Keratinocyte (primary cell): ENCODE results near the gene OTUD5. TPM values are rescaled to one million over a fixed set of nuclear protein-coding genes. Genes with fewer than 3 reads are reported as not detected.
"Not testable (repeated sequence)": the region's sequence is repeated elsewhere in the genome, so short reads cannot be mapped to it uniquely, and the experiment has no call there.

Experiments
- DNase-seq: peaks from one replicate; pipeline ENCODE4 v3.0.0-alpha.2; 2011; ENCODE audit warnings: low read depth, missing footprints, low spot score
- FAIRE-seq: peaks from 2 replicates; lab custom pipeline; 2011; peaks lifted over from hg19 to GRCh38; lab: Jason Lieb, UNC
- H2AFZ ChIP-seq: 2 replicates; pipeline ENCODE4 v1.6.0; 2012; ENCODE audit warnings: low read length, control low read depth, inconsistent platforms; ENCODE audit not compliant: control insufficient read depth
- H3K27ac ChIP-seq: 2 replicates; pipeline ENCODE4 v1.5.1; 2011; ENCODE audit warnings: low read length; ENCODE audit not compliant: control insufficient read depth, insufficient read depth
- H3K27me3 ChIP-seq: 3 replicates; pipeline ENCODE4 v1.6.0; 2011; ENCODE audit warnings: low read length; ENCODE audit not compliant: control insufficient read depth, insufficient read depth; ENCODE audit errors: extremely low read depth
- H3K36me3 ChIP-seq, 2 experiments: 2 replicates in 1 of 2; 3 replicates in 1 of 2; pipeline ENCODE4 v1.5.1; 2011; ENCODE audit warnings: low read length in 2 of 2, mild to moderate bottlenecking in 1 of 2; ENCODE audit not compliant: control insufficient read depth in 2 of 2, insufficient read depth in 2 of 2; ENCODE audit errors: extremely low read depth in 1 of 2
- H3K4me1 ChIP-seq: 3 replicates; pipeline ENCODE4 v1.5.1; 2011; ENCODE audit warnings: low read length; ENCODE audit not compliant: control insufficient read depth, insufficient read depth; ENCODE audit errors: extremely low read depth
- H3K4me2 ChIP-seq: 3 replicates; pipeline ENCODE4 v1.6.0; 2011; ENCODE audit warnings: low read depth, low read length; ENCODE audit not compliant: control insufficient read depth, insufficient read depth; ENCODE audit errors: extremely low read depth
- H3K4me3 ChIP-seq, 3 experiments: fragments of 200-600 bp in 1 of 3; sonication (generic) in 1 of 3; 2 replicates in 2 of 3; 3 replicates in 1 of 3; pipeline ENCODE4 v1.5.1; 2011 to 2016; ENCODE audit warnings: low read length in 3 of 3, mild to moderate bottlenecking in 3 of 3, control low read depth in 2 of 3, inconsistent platforms in 1 of 3, low read depth in 1 of 3, mixed read lengths in 1 of 3, mixed run types in 1 of 3, moderate library complexity in 1 of 3; ENCODE audit not compliant: control insufficient read depth in 2 of 3, insufficient read depth in 2 of 3; ENCODE audit errors: extremely low read depth in 1 of 3
- H3K79me2 ChIP-seq: 2 replicates; pipeline ENCODE4 v1.6.0; 2012; ENCODE audit warnings: low read length; ENCODE audit not compliant: control insufficient read depth, insufficient read depth
- H3K9ac ChIP-seq: 3 replicates; pipeline ENCODE4 v1.6.0; 2011; ENCODE audit warnings: low read length; ENCODE audit not compliant: control insufficient read depth, insufficient read depth; ENCODE audit errors: extremely low read depth
- H3K9me1 ChIP-seq: 3 replicates; pipeline ENCODE4 v1.6.0; 2011; ENCODE audit warnings: low read length; ENCODE audit not compliant: control insufficient read depth, insufficient read depth; ENCODE audit errors: extremely low read depth
- H3K9me3 ChIP-seq: 2 replicates; pipeline ENCODE4 v1.5.1; 2012; ENCODE audit warnings: low read depth, low read length; ENCODE audit not compliant: control insufficient read depth
- H4K20me1 ChIP-seq: 3 replicates; pipeline ENCODE4 v1.6.0; 2011; ENCODE audit warnings: low read length; ENCODE audit not compliant: control insufficient read depth, insufficient read depth; ENCODE audit errors: extremely low read depth
- CTCF ChIP-seq, 3 experiments: IDR thresholded peaks in 1 of 3; conservative IDR thresholded peaks in 1 of 3; optimal IDR thresholded peaks in 1 of 3; 2 replicates in 2 of 3; 3 replicates in 1 of 3; pipeline versions ENCODE3 to v1.5.1; 2011; ENCODE audit warnings: low read length in 3 of 3, mild to moderate bottlenecking in 3 of 3, moderate library complexity in 2 of 3, control low read depth in 1 of 3, inconsistent platforms in 1 of 3; ENCODE audit not compliant: insufficient read depth in 2 of 3; ENCODE audit errors: extremely low read depth in 1 of 3
- EZH2 ChIP-seq: IDR thresholded peaks from one replicate; pipeline ENCODE4 v1.6.1; 2012; ENCODE audit warnings: inconsistent platforms, mild to moderate bottlenecking, low read length, moderate library complexity
- dilution Hi-C: fragments of 300-500 bp; cut with MboI; formaldehyde crosslinking; loops from one replicate; pipeline ENCODE4 v1.7.0; 2020; ENCODE audit warnings: low sequenced_read_pairs; ENCODE audit not compliant: extremely low pct_ligation_motif_present
- polyA plus RNA-seq, 5 experiments: library from polyadenylated mRNA; depleted of rRNA in 3 of 5; stranded (reverse) in 3 of 5; stranded (forward) in 1 of 5; unstranded in 1 of 5; fragments of >200 nt; gene quantifications; 1 replicate in 1 of 5; 2 replicates in 3 of 5; 3 replicates in 1 of 5; pipeline versions ENCODE4 v1.2.1 to v1.2.3, GENCODE V29; 2011 to 2012; ENCODE audit warnings: missing spikeins in 2 of 5, low read depth in 1 of 5, low replicate concordance in 1 of 5

Gene OTUD5
- polyA plus RNA-seq, 1 donor (not counting 4 experiments of a cell fraction or from before 2014, with no cell fraction given), result 40.3 TPM

- Histone ChIP-seq H3K9me1 (no peaks in the 10 kb centered on the region), H3K9ac (peak overlapping the region; percentile 13), H3K4me1 (no peaks in the 10 kb centered on the region), H3K9me3 (no peaks in the 10 kb centered on the region), H2AFZ (peak overlapping the region; percentile 78), H3K36me3 (no peaks in the 10 kb centered on the region), H3K4me2 (peak overlapping the region; percentile 63), H4K20me1 (no peaks in the 10 kb centered on the region), H3K79me2 (peaks cover 4% of the 10 kb centered on the region), H3K4me3 (peak overlapping the region in 2 of 3 experiments; percentile 57 to 63), H3K27me3 (no peaks in the 10 kb centered on the region), H3K27ac (no peak overlapping the region)
- TF ChIP-seq CTCF (optimal IDR thresholded peaks at IDR 0.05 in 1 of 3, IDR thresholded peaks at IDR 0.05 in 1 of 3, conservative IDR thresholded peaks at IDR 0.05 in 1 of 3; ENCODE audit: extremely low read depth in 1 of 3, insufficient read depth in 2 of 3, low read length in 3 of 3), result no peak
- no peak for DNase-seq
- dilution Hi-C loops, result no loop called here
- FAIRE-seq, result no peak
Observed at GRCh38 chrX:48890296-48890925, 67.0 kb downstream of the OTUD5 start.

- H3K9me3 ChIP-seq, H3K27ac ChIP-seq, H4K20me1 ChIP-seq, H2AFZ ChIP-seq, H3K27me3 ChIP-seq, DNase-seq, FAIRE-seq, H3K79me2 ChIP-seq, dilution Hi-C loops, H3K4me2 ChIP-seq, H3K9ac ChIP-seq, H3K9me1 ChIP-seq, H3K4me1 ChIP-seq, H3K36me3 ChIP-seq, H3K4me3 ChIP-seq: not testable (repeated sequence)
Observed at GRCh38 chrX:48886586-48886985, 70.8 kb downstream of the OTUD5 start.

GRCh38 chrX:48883729-48884128 is 73.7 kb downstream of the OTUD5 start:
- no peak for FAIRE-seq
- no peak for DNase-seq
- no peaks in the 10 kb centered on the region for H3K4me1 ChIP-seq
- H3K27me3 ChIP-seq, result no peaks in the 10 kb centered on the region
- H3K9me1 ChIP-seq, result no peaks in the 10 kb centered on the region
- H3K4me2 ChIP-seq, result no peak overlapping the region
- no peak for TF ChIP-seq CTCF (optimal IDR thresholded peaks at IDR 0.05 in 1 of 3, IDR thresholded peaks at IDR 0.05 in 1 of 3, conservative IDR thresholded peaks at IDR 0.05 in 1 of 3; ENCODE audit: extremely low read depth in 1 of 3, insufficient read depth in 2 of 3, low read length in 3 of 3)
- no peak for TF ChIP-seq EZH2
- no peaks in the 10 kb centered on the region for H3K9me3 ChIP-seq
- no peak overlapping the region for H2AFZ ChIP-seq
- no peaks in the 10 kb centered on the region for H3K36me3 ChIP-seq
- no peak overlapping the region for H3K4me3 ChIP-seq
- H3K79me2 ChIP-seq, result no peaks in the 10 kb centered on the region
- no peak overlapping the region for H3K9ac ChIP-seq
- H4K20me1 ChIP-seq, result no peaks in the 10 kb centered on the region
- dilution Hi-C loops, result no loop called here
- H3K27ac ChIP-seq, result no peak overlapping the region

- H2AFZ ChIP-seq, H3K4me1 ChIP-seq, H4K20me1 ChIP-seq, H3K9me3 ChIP-seq, H3K27me3 ChIP-seq, FAIRE-seq, dilution Hi-C loops, DNase-seq, H3K79me2 ChIP-seq, H3K27ac ChIP-seq, H3K36me3 ChIP-seq, H3K4me2 ChIP-seq, H3K9ac ChIP-seq, H3K4me3 ChIP-seq, H3K9me1 ChIP-seq: not testable (repeated sequence)
Observed at GRCh38 chrX:48876944-48877343, 80.5 kb downstream of the OTUD5 start.
